HepG2 (cell line): Measurements from ENCODE around the gene LBR. TPM values are rescaled to one million over a fixed set of nuclear protein-coding genes. Genes with fewer than 3 reads are reported as not detected.

Source experiments
- GMEB1 ChIP-seq: sonication (generic); formaldehyde crosslinking; IDR thresholded peaks from 2 replicates; pipeline ENCODE4 v1.5.1; 2020; ENCODE audit warnings: missing genetic modification reagents, mild to moderate bottlenecking, borderline replicate concordance
- GPBP1L1 ChIP-seq: sonication (generic); formaldehyde crosslinking; IDR thresholded peaks from 2 replicates; pipeline ENCODE4 v1.5.0; 2020; ENCODE audit warnings: mild to moderate bottlenecking, missing genetic modification reagents
- SATB2 ChIP-seq: sonication (generic); formaldehyde crosslinking; IDR thresholded peaks from 2 replicates; pipeline ENCODE4 v1.5.0; 2020; ENCODE audit warnings: missing genetic modification reagents
- SRF ChIP-seq: IDR thresholded peaks from 2 replicates; pipeline ENCODE4 v1.6.1; 2011; ENCODE audit warnings: mild to moderate bottlenecking, low read depth, low read length, moderate library complexity
- ZBTB40 ChIP-seq, 2 experiments: fragments of 450-650 bp in 1 of 2; sonication (generic) in 1 of 2; formaldehyde crosslinking in 1 of 2; IDR thresholded peaks; 2 replicates each; pipeline versions ENCODE4 v1.6.1 to v1.8.0; 2016 to 2022; ENCODE audit warnings: antibody characterized with exemption in 1 of 2, mild to moderate bottlenecking in 1 of 2, missing genetic modification reagents in 1 of 2
- ZFP36L1 ChIP-seq: sonication (generic); formaldehyde crosslinking; IDR thresholded peaks from 2 replicates; pipeline ENCODE4 v1.8.0; 2022; ENCODE audit warnings: mild to moderate bottlenecking, missing genetic modification reagents, moderate library complexity
- ZNF460 ChIP-seq: sonication (generic); formaldehyde crosslinking; IDR thresholded peaks from 2 replicates; pipeline ENCODE4 v1.5.1; 2020; ENCODE audit warnings: missing genetic modification reagents, mild to moderate bottlenecking, borderline replicate concordance
- ZNF569 ChIP-seq: sonication (generic); formaldehyde crosslinking; IDR thresholded peaks from 2 replicates; pipeline ENCODE4 v1.5.0; 2020; ENCODE audit warnings: mild to moderate bottlenecking, missing genetic modification reagents, moderate library complexity, borderline replicate concordance
- ZNF574 ChIP-seq: sonication (generic); formaldehyde crosslinking; IDR thresholded peaks from 2 replicates; pipeline ENCODE4 v1.4.0; 2020; ENCODE audit warnings: missing genetic modification reagents
- polyA plus RNA-seq, 8 experiments: library from polyadenylated mRNA; depleted of rRNA in 3 of 8; stranded (reverse) in 7 of 8; unstranded in 1 of 8; fragments of >200 nt; fragmentation: Illumina TruSeq in 4 of 8; extraction: Trizol in 4 of 8; gene quantifications; 2 replicates each; pipeline versions ENCODE4 v1.2.1 to v1.2.3, GENCODE V29; 2011 to 2016; ENCODE audit warnings: low read depth in 4 of 8, missing spikeins in 1 of 8, mixed read lengths in 1 of 8; ENCODE audit not compliant: insufficient read depth in 1 of 8
- total RNA-seq, 5 experiments: library from RNA; depleted of rRNA; stranded (reverse); fragments of >200 nt; fragmentation: Illumina TruSeq; extraction: Trizol; gene quantifications; 2 replicates each; pipeline ENCODE4 v1.2.3, GENCODE V29; 2016; ENCODE audit warnings: low read depth in 1 of 5

Gene LBR
- total and polyA plus RNA-seq, 2 of the 13 experiments (the other 11 are each of a cell fraction or from before 2014, with no cell fraction given), result 38.9 to 76.7 TPM

GRCh38 chr1:225428068-225428880 is 436 bp upstream of the LBR start (continued):
- TF ChIP-seq ZNF574, result peak; percentile 41; the same call in 1 of the 2 replicates
- TF ChIP-seq ZBTB40 (IDR thresholded peaks at IDR 0.05), result no peak
- TF ChIP-seq ZBTB40 (CRISPR knock-in tag; IDR thresholded peaks at IDR 0.05), result 0 out of 2 replicates have a peak, but pooled peaks have one; percentile 46
- TF ChIP-seq SRF, result no peak
- peak; percentile 48; the same call in 1 of the 2 replicates for TF ChIP-seq GMEB1 (CRISPR knock-in tag)
- no peak for TF ChIP-seq GPBP1L1 (CRISPR knock-in tag)
- no peak for TF ChIP-seq ZFP36L1 (CRISPR knock-in tag)
- no peak for TF ChIP-seq SATB2 (CRISPR knock-in tag)
- TF ChIP-seq ZNF569 (CRISPR knock-in tag), result no peak
- no peak for TF ChIP-seq ZNF460 (CRISPR knock-in tag)
